GM18498 (cell line): ENCODE measurements around the gene NRN1.
A peak's percentile ranks its signal among the peaks of the same experiment; 100 is the strongest.
"Not testable (repeated sequence)": the region's sequence is repeated elsewhere in the genome, so short reads cannot be mapped to it uniquely, and the experiment has no call there.

ENCODE experiments used
- ATAC-seq: cut with Tn5 transposase; IDR thresholded peaks from one replicate; pipeline ENCODE4 v1.9.1; 2021; ENCODE audit warnings: mild to moderate bottlenecking, moderate library complexity; ENCODE audit not compliant: unreplicated experiment

Gene NRN1

GRCh38 chr6:6006428-6007365 lies at the start of gene NRN1:
TSS of gene NRN1 (minus strand) at chr6:6006925. CDS start at chr6:6006749, 176 bp downstream.
- no peak for ATAC-seq

GRCh38 chr6:6052216-6052615 lies 45.5 kb upstream of the NRN1 start:
- no peak for ATAC-seq

GRCh38 chr6:6046716-6047115 lies 40.0 kb upstream of the NRN1 start:
- ATAC-seq, result no peak

GRCh38 chr6:6039946-6040509 lies 33.3 kb upstream of the NRN1 start:
- no peak for ATAC-seq

GRCh38 chr6:6037179-6037578 lies 30.5 kb upstream of the NRN1 start:
- ATAC-seq, result no peak

GRCh38 chr6:6033858-6034257 lies 27.1 kb upstream of the NRN1 start:
- ATAC-seq, result no peak

GRCh38 chr6:6026513-6027205 lies 19.9 kb upstream of the NRN1 start:
- no peak for ATAC-seq

GRCh38 chr6:6025736-6026135 lies 19.0 kb upstream of the NRN1 start:
- no peak for ATAC-seq

GRCh38 chr6:6024220-6024619 lies 17.5 kb upstream of the NRN1 start:
- ATAC-seq, result no peak

- not testable (repeated sequence) for ATAC-seq
Measured at GRCh38 chr6:6022841-6023240, 16.1 kb upstream of the NRN1 start.

- ATAC-seq, result peak; percentile 79
Measured at GRCh38 chr6:6008648-6009421, 2.1 kb upstream of the NRN1 start.

GRCh38 chr6:6008089-6008647 lies 1.4 kb upstream of the NRN1 start:
- peak; percentile 11 for ATAC-seq

- ATAC-seq, result no peak
Measured at GRCh38 chr6:6007366-6008088, 802 bp upstream of the NRN1 start.

- no peak for ATAC-seq
Measured at GRCh38 chr6:6006006-6006427, 708 bp downstream of the NRN1 start.

- no peak for ATAC-seq
Measured at GRCh38 chr6:6005051-6006005, 1.4 kb downstream of the NRN1 start.

- no peak for ATAC-seq
Measured at GRCh38 chr6:6004390-6004995, 2.2 kb downstream of the NRN1 start.

GRCh38 chr6:6003621-6004366 lies 2.9 kb downstream of the NRN1 start:
- no peak for ATAC-seq
